ENCODE results near the gene MRPL12. TPM values are rescaled to one million over a fixed set of nuclear protein-coding genes. Genes with fewer than 3 reads are reported as not detected.

Gene MRPL12
- total and polyA plus RNA-seq, 9 of the 15 experiments (the other 6 are each of a cell fraction or from before 2014, with no cell fraction given), result 0.94 to 338 (median 100) TPM

DNA sequence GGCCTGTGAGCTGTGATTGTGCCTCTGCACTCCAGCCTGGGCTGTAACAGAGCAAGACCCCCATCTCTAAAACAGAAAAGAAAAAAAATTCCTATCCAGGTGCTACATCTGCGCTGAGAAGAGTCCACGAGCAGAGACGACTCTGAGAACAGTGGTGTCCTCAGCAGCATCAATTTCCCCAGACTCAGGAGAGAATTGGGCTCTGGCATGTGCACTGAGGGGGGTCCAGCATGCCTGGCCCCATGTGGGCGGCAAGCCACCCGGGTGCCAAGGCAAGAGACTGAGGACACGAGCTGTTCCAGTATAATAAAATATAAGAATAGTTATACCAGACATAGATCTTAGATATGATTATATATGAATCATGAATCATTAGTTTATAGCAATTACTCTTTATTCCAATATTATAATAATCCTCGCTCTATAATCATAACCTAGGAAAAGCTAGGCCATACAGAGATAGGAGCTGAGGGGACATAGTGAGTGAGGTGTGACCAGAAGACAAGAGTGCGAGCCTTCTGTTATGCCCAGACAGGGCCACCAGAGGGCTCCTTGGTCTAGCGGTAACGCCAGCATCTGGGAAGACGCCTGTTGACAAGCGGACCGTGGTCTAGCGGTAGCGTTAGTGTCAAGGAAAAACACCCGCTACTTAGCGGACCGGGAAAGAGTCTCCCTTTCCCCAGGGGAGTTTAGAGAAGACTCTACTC, 27.5 kb upstream of the MRPL12 start (continued):
- TF ChIP-seq CXXC5 (CRISPR knock-in tag; IDR thresholded peaks at IDR 0.05) (peak; percentile 46; the same call in 1 of the 2 replicates), SMC3 (conservative IDR thresholded peaks at IDR 0.05; ENCODE audit: insufficient read depth, low read depth, low read length) (peak; percentile 34), POLR2A (conservative IDR thresholded peaks at IDR 0.05) (peak; percentile 4; the same call in 1 of the 2 replicates), RAD21 (CRISPR knock-in tag; conservative IDR thresholded peaks at IDR 0.05 in 1 of 2, IDR thresholded peaks at IDR 0.05 in 1 of 2) (peak; percentile 43 to 66; a peak in 3 of 4 replicates), HINFP (tag; conservative IDR thresholded peaks at IDR 0.05; ENCODE audit: low read depth) (peak; percentile 79)

DNA sequence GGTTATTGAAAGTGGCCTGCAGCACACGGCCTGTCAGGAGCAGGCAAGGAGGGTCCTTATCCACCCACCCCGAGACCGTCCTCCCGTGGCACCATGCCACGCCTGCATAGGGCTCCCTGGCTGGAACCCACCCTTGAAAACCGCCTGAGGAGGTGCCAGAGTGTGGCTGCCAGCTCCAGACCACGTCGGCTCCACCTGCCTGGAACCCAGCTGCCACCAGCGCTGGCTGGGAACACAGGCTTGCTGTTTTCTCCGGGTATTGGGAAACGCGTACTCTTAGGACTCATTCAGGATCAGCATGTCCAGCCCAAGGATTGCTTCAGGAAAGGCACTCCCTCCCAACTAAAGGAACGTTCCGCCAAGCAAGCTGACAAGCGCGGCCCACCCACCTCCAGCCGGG, 26.3 kb upstream of the MRPL12 start:
- POLR2A ChIA-PET, result interaction anchor here (1.1 to 1.3 kb wide), 2 partner anchors 9 to 25 kb away, joined by 3 to 4 read pairs; no protein-coding TSS in a partner anchor
- no TSS peak for BruUV-seq (replicated peaks)
- in situ Hi-C loops (cut with MboI), result no loop called here

More for the DNA sequence above, 26.3 kb upstream of the MRPL12 start:
- H3K79me2 ChIP-seq (ENCODE audit: control insufficient read depth, insufficient read depth, low read length), result peaks cover 4% of the 10 kb centered on the region; the same call in 2 of the 3 replicates
- no peak overlapping the region for H3K4me3 ChIP-seq
- ATAC-seq, result no peak
- no peaks in the 10 kb centered on the region for H4K20me1 ChIP-seq (replicated peaks; ENCODE audit: control insufficient read depth, insufficient read depth, low read length)
- 86% methylated on average over 15 of the region's 17 CpGs for WGBS (ENCODE audit: insufficient coverage, low coverage, missing lambda C conversion rate)
- H3K36me3 ChIP-seq (ENCODE audit: control insufficient read depth, insufficient read depth, low read length), result peaks cover 42% of the 10 kb centered on the region; the same call in 2 of the 3 replicates
- no peak overlapping the region for H3K4me2 ChIP-seq (ENCODE audit: insufficient read depth, low read length)
- TF ChIP-seq RBFOX2 (IDR thresholded peaks at IDR 0.05; ENCODE audit: low read depth, low read length), result 0 out of 2 replicates have a peak, but pooled peaks have one; percentile 20
- peak; percentile 52 for TF ChIP-seq POLR2G (IDR thresholded peaks at IDR 0.05; ENCODE audit: low read depth, low read length)
- TF ChIP-seq ZNF274 (IDR thresholded peaks at IDR 0.05; ENCODE audit: borderline replicate concordance, low read depth, low read length), result no peak
- peak overlapping the region in 1 of 2 experiments; percentile 52; a peak in 1 of 4 replicates for H3K9ac ChIP-seq (ENCODE audit: insufficient read depth in 1 of 2, low read depth in 2 of 2, low read length in 2 of 2)
- no peak for DNase-seq (ENCODE audit: extremely low read depth in 1 of 4, low spot score in 3 of 4)
- H3K9me3 ChIP-seq (replicated peaks; ENCODE audit: control insufficient read depth, insufficient read depth, low read depth, low read length), result no peaks in the 10 kb centered on the region
- peaks cover 0 to 32% of the 10 kb centered on the region in 2 experiments; a peak in 2 of 5 replicates for H3K4me1 ChIP-seq (replicated peaks in 1 of 2; ENCODE audit: control insufficient read depth in 2 of 2, insufficient read depth in 2 of 2, low read length in 2 of 2)
- no peak for FAIRE-seq
- CTCF ChIA-PET (ENCODE audit: low intra/inter-chr PET ratio), result no interaction called here
- no peaks in the 10 kb centered on the region for H3K9me1 ChIP-seq (ENCODE audit: control insufficient read depth, insufficient read depth, low read length)
- no peak overlapping the region for H3K27ac ChIP-seq (ENCODE audit: extremely low read depth, low read depth, low read length)
- intact Hi-C loops (cut with micrococcal nuclease), result no loop called here
- H2AFZ ChIP-seq (ENCODE audit: low read depth, low read length), result no peak overlapping the region
- H3K27me3 ChIP-seq (ENCODE audit: control insufficient read depth in 2 of 2, insufficient read depth in 2 of 2, low read length in 2 of 2), result no peaks in the 10 kb centered on the region
